ENCODE data around the gene ORMDL3. TPM values are rescaled to one million over a fixed set of nuclear protein-coding genes. Genes with fewer than 3 reads are reported as not detected.

Gene ORMDL3
- total and polyA plus RNA-seq, 8 donors, result 36.4 to 78.1 (median 57.8) TPM

- FAIRE-seq, result no peak
- no peak for DNase-seq
- H3K27me3 ChIP-seq, result no peaks in the 10 kb centered on the region
- no peak overlapping the region for H3K4me3 ChIP-seq
- H3K4me1 ChIP-seq, result no peaks in the 10 kb centered on the region
- WGBS, 2 donors, result 60 to 64% methylated on average over 8 of the region's 8 CpGs
- no peak for TF ChIP-seq CTCF (IDR thresholded peaks at IDR 0.05)
- no peak overlapping the region for H3K27ac ChIP-seq
- no peaks in the 10 kb centered on the region for H3K9me3 ChIP-seq
- ATAC-seq, result no peak
- H3K36me3 ChIP-seq, result no peaks in the 10 kb centered on the region
- intact Hi-C loops (cut with DNase I), result no loop called here
Observed at GRCh38 chr17:39938140-39938869, 10.9 kb upstream of the ORMDL3 start.

GRCh38 chr17:39937447-39937846 is 10.0 kb upstream of the ORMDL3 start:
- 87 to 90% methylated on average over 3 of the region's 3 CpGs for WGBS, 2 donors
- ATAC-seq (no peak), FAIRE-seq (no peak), DNase-seq (no peak)
- Histone ChIP-seq H3K27me3 (no peaks in the 10 kb centered on the region), H3K36me3 (no peaks in the 10 kb centered on the region), H3K4me3 (no peak overlapping the region), H3K9me3 (no peaks in the 10 kb centered on the region), H3K4me1 (no peaks in the 10 kb centered on the region), H3K27ac (no peak overlapping the region)
- TF ChIP-seq CTCF (IDR thresholded peaks at IDR 0.05), result no peak
- intact Hi-C loops (cut with DNase I), result no loop called here

- Histone ChIP-seq H3K27ac (no peak overlapping the region), H3K36me3 (no peaks in the 10 kb centered on the region), H3K4me3 (no peak overlapping the region), H3K9me3 (no peaks in the 10 kb centered on the region), H3K4me1 (no peaks in the 10 kb centered on the region), H3K27me3 (no peaks in the 10 kb centered on the region)
- intact Hi-C loops (cut with DNase I), result no loop called here
- no peak for TF ChIP-seq CTCF (IDR thresholded peaks at IDR 0.05)
- WGBS, 2 donors, result 68 to 69% methylated on average over 3 of the region's 3 CpGs
- FAIRE-seq, result no peak
- DNase-seq, result no peak
- no peak for ATAC-seq
Observed at GRCh38 chr17:39935909-39936308, 8.5 kb upstream of the ORMDL3 start.

GRCh38 chr17:39934324-39934723 is 6.9 kb upstream of the ORMDL3 start:
- peaks cover 0 to 4% (median 0%) of the 10 kb centered on the region in 3 donors for H3K4me1 ChIP-seq
- no peaks in the 10 kb centered on the region for H3K36me3 ChIP-seq
- H3K27me3 ChIP-seq, result no peaks in the 10 kb centered on the region
- TF ChIP-seq CTCF (IDR thresholded peaks at IDR 0.05), result no peak
- H3K27ac ChIP-seq, result no peak overlapping the region
- ATAC-seq (no peak), DNase-seq (no peak), FAIRE-seq (no peak)
- H3K4me3 ChIP-seq, result no peak overlapping the region
- no peaks in the 10 kb centered on the region for H3K9me3 ChIP-seq
- WGBS, 2 donors, result 65 to 73% methylated on average over 5 of the region's 5 CpGs
- intact Hi-C loops (cut with DNase I), result no loop called here

GRCh38 chr17:39933912-39934311 is 6.5 kb upstream of the ORMDL3 start:
- no peak overlapping the region for H3K27ac ChIP-seq
- intact Hi-C loops (cut with DNase I), result no loop called here
- H3K4me1 ChIP-seq, result peaks cover 2 to 6% (median 3%) of the 10 kb centered on the region in 3 donors
- H3K4me3 ChIP-seq, result no peak overlapping the region
- no peak for TF ChIP-seq CTCF (IDR thresholded peaks at IDR 0.05)
- H3K9me3 ChIP-seq, result no peaks in the 10 kb centered on the region
- FAIRE-seq (no peak), DNase-seq (no peak), ATAC-seq (no peak)
- no peaks in the 10 kb centered on the region for H3K36me3 ChIP-seq
- 87 to 99% methylated on average over 5 of the region's 5 CpGs for WGBS, 2 donors
- no peaks in the 10 kb centered on the region for H3K27me3 ChIP-seq

Measured in pancreas (tissue), 10 donors.